Measurements from ENCODE around the gene GMCL1.

Gene GMCL1

GRCh38 chr2:69789175-69789721, 40.2 kb upstream of the GMCL1 start:
- TF ChIP-seq CTCF (IDR thresholded peaks at IDR 0.05; ENCODE audit: low read depth, low read length): no peak
- DNase-seq (ENCODE audit: extremely low read depth, low read depth): peak; percentile 59

- TF ChIP-seq CTCF (IDR thresholded peaks at IDR 0.05; ENCODE audit: low read depth, low read length): no peak; the same call in 1 of the 2 replicates
- no peak for DNase-seq (ENCODE audit: extremely low read depth, low read depth)
These were observed 39.5 kb upstream of the GMCL1 start for GRCh38 chr2:69789772-69790600.

- no peak for TF ChIP-seq CTCF (IDR thresholded peaks at IDR 0.05; ENCODE audit: low read depth, low read length)
These were observed 38.9 kb upstream of the GMCL1 start for GRCh38 chr2:69790601-69790959.

DNA sequence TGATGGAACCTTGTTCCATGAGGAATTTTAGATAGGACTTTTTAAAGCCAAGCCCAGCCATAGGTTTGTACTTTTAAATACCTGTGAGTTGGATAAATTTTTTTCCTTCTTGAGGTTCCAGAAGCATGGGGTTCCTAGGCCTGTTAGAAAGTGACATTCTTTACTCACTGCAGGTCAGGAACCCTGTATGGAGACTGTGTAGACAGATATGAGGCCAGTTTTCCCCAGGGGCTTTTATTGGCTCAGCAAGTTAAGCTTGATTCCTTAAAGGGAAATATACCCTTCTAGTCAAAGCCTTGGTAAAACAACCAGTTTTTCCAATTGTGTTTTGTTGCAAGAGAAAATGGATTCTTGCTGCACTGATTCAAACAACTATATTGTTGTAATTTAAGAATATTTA, 38.4 kb upstream of the GMCL1 start:
- TF ChIP-seq CTCF (IDR thresholded peaks at IDR 0.05; ENCODE audit: low read depth, low read length): no peak
- no peak for DNase-seq (ENCODE audit: extremely low read depth, low read depth)

More at GRCh38 chr2:69790601-69790959, 38.9 kb upstream of the GMCL1 start:
- DNase-seq (ENCODE audit: extremely low read depth, low read depth): no peak

GRCh38 chr2:69796174-69796573, 33.3 kb upstream of the GMCL1 start:
- no peak for DNase-seq (ENCODE audit: extremely low read depth, low read depth)

GRCh38 chr2:69797235-69797634, 32.2 kb upstream of the GMCL1 start:
- DNase-seq (ENCODE audit: extremely low read depth, low read depth): no peak
- TF ChIP-seq CTCF (IDR thresholded peaks at IDR 0.05; ENCODE audit: low read depth, low read length): no peak

More at GRCh38 chr2:69796174-69796573, 33.3 kb upstream of the GMCL1 start:
- TF ChIP-seq CTCF (IDR thresholded peaks at IDR 0.05; ENCODE audit: low read depth, low read length): no peak

DNA sequence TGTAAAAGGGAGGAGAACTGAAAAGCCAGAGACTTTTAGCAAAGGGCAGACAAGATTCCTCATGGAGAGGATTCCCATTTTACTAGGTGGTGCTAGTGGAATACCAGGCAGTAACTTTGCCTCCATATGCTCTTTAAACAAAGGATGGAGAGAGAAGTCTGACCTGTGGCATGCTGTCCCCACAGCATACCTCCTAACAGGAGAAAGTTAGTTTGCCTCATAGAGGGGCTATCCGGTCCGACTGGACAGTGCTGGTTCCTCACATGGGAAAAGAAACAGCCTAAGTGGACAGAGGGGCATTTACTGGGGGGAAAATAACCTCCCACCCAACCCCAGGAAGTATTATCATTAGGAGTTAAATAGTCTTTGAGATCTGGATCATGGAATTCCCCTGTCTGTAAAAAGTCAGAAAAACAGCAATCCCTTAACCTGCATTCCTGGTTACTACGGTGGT, 31.6 kb upstream of the GMCL1 start:
- DNase-seq (ENCODE audit: extremely low read depth, low read depth): no peak
- no peak for TF ChIP-seq CTCF (IDR thresholded peaks at IDR 0.05; ENCODE audit: low read depth, low read length)
